Breast epithelium (tissue), 4 donors: ENCODE data around the gene ULK1. TPM values are rescaled to one million over a fixed set of nuclear protein-coding genes. Genes with fewer than 3 reads are reported as not detected.
A peak's percentile ranks its signal among the peaks of the same experiment; 100 is the strongest.

Source experiments
- DNase-seq, 2 donors: peaks; one replicate each; pipeline ENCODE4 v3.0.0-alpha.2; 2019; ENCODE audit warnings: low spot score in 2 of 2
- H3K27ac ChIP-seq, 2 donors: fragments of 200-600 bp; sonication (generic) in 1 of 2; one replicate each; pipeline ENCODE4 v1.5.1; 2016 to 2019; ENCODE audit warnings: mild to moderate bottlenecking in 1 of 2
- H3K27me3 ChIP-seq, 2 donors: fragments of 200-600 bp; sonication (generic) in 1 of 2; one replicate each; pipeline versions ENCODE4 v1.5.1 to v1.6.0; 2017 to 2019; ENCODE audit warnings: control low read depth in 1 of 2, mild to moderate bottlenecking in 1 of 2
- H3K36me3 ChIP-seq: fragments of 200-600 bp; one replicate; pipeline ENCODE4 v1.5.1; 2019
- H3K4me1 ChIP-seq, 2 donors: fragments of 200-600 bp; sonication (generic); one replicate each; pipeline ENCODE4 v1.5.1; 2016 to 2019; ENCODE audit warnings: control low read depth in 1 of 2
- H3K4me3 ChIP-seq, 3 donors: fragments of 200-600 bp; sonication (generic); 1 replicate in 2 of 3; 2 replicates in 1 of 3; pipeline ENCODE4 v1.5.1; 2016 to 2019; ENCODE audit warnings: mild to moderate bottlenecking in 3 of 3, moderate library complexity in 2 of 3
- H3K9me3 ChIP-seq, 2 donors: fragments of 200-600 bp; sonication (generic) in 1 of 2; one replicate each; pipeline ENCODE4 v1.5.1; 2016 to 2019; ENCODE audit warnings: control low read depth in 1 of 2
- POLR2A ChIP-seq: fragments of 450-650 bp; IDR thresholded peaks from one replicate; pipeline ENCODE4 v1.6.1; 2016; ENCODE audit warnings: antibody characterized with exemption, mild to moderate bottlenecking, moderate library complexity
- POLR2AphosphoS5 ChIP-seq, 3 donors: sonication (generic); formaldehyde crosslinking; IDR thresholded peaks; one replicate each; pipeline ENCODE4 v1.6.1; 2017; ENCODE audit warnings: antibody characterized with exemption in 3 of 3
- intact Hi-C: fragments of 100-400 bp; cut with DNase I; formaldehyde crosslinking; loops from one replicate; pipeline ENCODE4 v1.15.1; 2023; ENCODE audit warnings: low total_unique reads
- total RNA-seq, 3 donors: library from RNA; depleted of rRNA; stranded (reverse); fragments of >200 nt; gene quantifications; one replicate each; pipeline ENCODE4 v1.1.0, GENCODE V29; 2016
- TF ChIP-seq, protein P1 (sequence below), 3 donors: fragments of 450-650 bp; IDR thresholded peaks; one replicate each; pipeline ENCODE4 v1.5.1; 2016 to 2017; ENCODE audit warnings: antibody characterized with exemption in 3 of 3, mild to moderate bottlenecking in 3 of 3, moderate library complexity in 3 of 3

The ULK1 gene
- total RNA-seq, 3 donors from 2014 or later = 14.8 to 18.6 (median 17.0) TPM

- H3K36me3 ChIP-seq = peaks cover 11% of the 10 kb centered on the region
- intact Hi-C loops = no loop called here
- H3K27me3 ChIP-seq = no peaks in the 10 kb centered on the region
- H3K4me3 ChIP-seq = no peak overlapping the region
- no peaks in the 10 kb centered on the region for H3K9me3 ChIP-seq
- DNase-seq = peak in 1 of 2 donors; percentile 71
- H3K4me1 ChIP-seq = peaks cover 0 to 5% of the 10 kb centered on the region in 2 donors
- TF ChIP-seq, protein P1, sequence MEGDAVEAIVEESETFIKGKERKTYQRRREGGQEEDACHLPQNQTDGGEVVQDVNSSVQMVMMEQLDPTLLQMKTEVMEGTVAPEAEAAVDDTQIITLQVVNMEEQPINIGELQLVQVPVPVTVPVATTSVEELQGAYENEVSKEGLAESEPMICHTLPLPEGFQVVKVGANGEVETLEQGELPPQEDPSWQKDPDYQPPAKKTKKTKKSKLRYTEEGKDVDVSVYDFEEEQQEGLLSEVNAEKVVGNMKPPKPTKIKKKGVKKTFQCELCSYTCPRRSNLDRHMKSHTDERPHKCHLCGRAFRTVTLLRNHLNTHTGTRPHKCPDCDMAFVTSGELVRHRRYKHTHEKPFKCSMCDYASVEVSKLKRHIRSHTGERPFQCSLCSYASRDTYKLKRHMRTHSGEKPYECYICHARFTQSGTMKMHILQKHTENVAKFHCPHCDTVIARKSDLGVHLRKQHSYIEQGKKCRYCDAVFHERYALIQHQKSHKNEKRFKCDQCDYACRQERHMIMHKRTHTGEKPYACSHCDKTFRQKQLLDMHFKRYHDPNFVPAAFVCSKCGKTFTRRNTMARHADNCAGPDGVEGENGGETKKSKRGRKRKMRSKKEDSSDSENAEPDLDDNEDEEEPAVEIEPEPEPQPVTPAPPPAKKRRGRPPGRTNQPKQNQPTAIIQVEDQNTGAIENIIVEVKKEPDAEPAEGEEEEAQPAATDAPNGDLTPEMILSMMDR (IDR thresholded peaks at IDR 0.05) = no peak
- TF ChIP-seq POLR2AphosphoS5 (IDR thresholded peaks at IDR 0.05) (no peak), POLR2A (no peak)
- H3K27ac ChIP-seq = no peak overlapping the region
Observed at GRCh38 chr12:131917139-131917710, 22.8 kb downstream of the ULK1 start.

DNA sequence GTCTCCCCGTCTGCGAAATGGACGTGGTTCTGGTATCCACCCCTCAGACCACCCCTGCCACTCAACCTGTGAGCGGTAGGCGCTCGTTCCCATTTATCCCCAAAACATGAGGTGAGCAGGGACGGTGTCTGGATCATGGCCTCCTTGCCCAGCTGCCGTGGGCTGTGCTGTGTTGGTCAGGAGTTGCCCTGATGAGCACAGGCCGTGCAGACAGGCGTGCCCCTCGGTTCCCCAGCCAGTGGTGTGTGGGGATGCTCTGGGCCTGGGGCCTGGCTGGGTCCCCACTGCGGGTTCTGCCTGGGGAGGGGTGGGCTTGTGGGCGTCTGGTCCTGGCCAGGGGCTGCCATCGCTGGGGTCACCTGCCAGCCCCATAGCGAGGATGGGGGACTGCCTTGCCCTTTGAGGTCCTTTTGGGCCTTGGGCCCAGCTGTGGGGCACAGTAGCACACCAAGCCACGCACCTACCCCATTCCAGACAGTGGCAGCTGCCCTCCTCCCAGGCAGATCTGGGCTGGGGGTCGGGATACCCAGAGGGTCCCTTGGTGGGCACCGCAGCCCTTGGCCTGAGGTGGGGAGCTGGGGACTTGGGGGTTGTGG lies 23.4 kb downstream of the ULK1 start:
- intact Hi-C loops = no loop called here
- TF ChIP-seq POLR2A = no peak
- TF ChIP-seq, protein P1 (IDR thresholded peaks at IDR 0.05) = no peak
- TF ChIP-seq POLR2AphosphoS5 (IDR thresholded peaks at IDR 0.05) = no peak
- Histone ChIP-seq H3K4me1 (no peaks in the 10 kb centered on the region), H3K27ac (no peak overlapping the region), H3K36me3 (peaks cover 11% of the 10 kb centered on the region), H3K27me3 (no peaks in the 10 kb centered on the region), H3K4me3 (no peak overlapping the region), H3K9me3 (no peaks in the 10 kb centered on the region)
- no peak for DNase-seq

GRCh38 chr12:131918311-131919050 lies 24.1 kb downstream of the ULK1 start:
- Histone ChIP-seq H3K27me3 (no peaks in the 10 kb centered on the region), H3K27ac (no peak overlapping the region), H3K4me3 (no peak overlapping the region), H3K4me1 (no peaks in the 10 kb centered on the region), H3K9me3 (no peaks in the 10 kb centered on the region), H3K36me3 (peaks cover 11% of the 10 kb centered on the region)
- intact Hi-C loops = no loop called here
- DNase-seq = no peak
- TF ChIP-seq POLR2A (no peak), POLR2AphosphoS5 (IDR thresholded peaks at IDR 0.05) (no peak)
- TF ChIP-seq, protein P1 (IDR thresholded peaks at IDR 0.05) = no peak

GRCh38 chr12:131919051-131919347 lies 24.6 kb downstream of the ULK1 start:
- no peak overlapping the region for H3K27ac ChIP-seq
- peaks cover 8% of the 10 kb centered on the region for H3K36me3 ChIP-seq
- TF ChIP-seq, protein P1 (IDR thresholded peaks at IDR 0.05) = no peak
- no peak for TF ChIP-seq POLR2A
- TF ChIP-seq POLR2AphosphoS5 (IDR thresholded peaks at IDR 0.05) = no peak
- DNase-seq = no peak
- intact Hi-C loops = no loop called here
- H3K9me3 ChIP-seq = no peaks in the 10 kb centered on the region
- H3K27me3 ChIP-seq = no peaks in the 10 kb centered on the region
- no peaks in the 10 kb centered on the region for H3K4me1 ChIP-seq
- no peak overlapping the region for H3K4me3 ChIP-seq
